SK-N-SH treated with all-trans-retinoic acid at 6 μM for 48 hours (cell line): ENCODE measurements around the gene PER1.

ENCODE experiments used
- ARNTL ChIP-seq: fragments of 450-650 bp; formaldehyde crosslinking; IDR thresholded peaks from 2 replicates; pipeline ENCODE4 v1.5.0; 2020; ENCODE audit warnings: low read depth, mild to moderate bottlenecking, moderate library complexity, borderline replicate concordance
- CSRNP3 ChIP-seq: fragments of 250-450 bp; sonication (Bioruptor Pico); IDR thresholded peaks from 2 replicates; pipeline ENCODE4 v1.5.1; 2021; ENCODE audit warnings: mild to moderate bottlenecking, moderate library complexity
- ESRRG ChIP-seq: fragments of 250-450 bp; sonication (Bioruptor Pico); IDR thresholded peaks from 2 replicates; pipeline ENCODE4 v1.6.1; 2021; ENCODE audit warnings: mild to moderate bottlenecking
- GLIS3 ChIP-seq: fragments of 250-450 bp; sonication (Bioruptor Pico); IDR thresholded peaks from 2 replicates; pipeline ENCODE4 v1.5.0; 2020; ENCODE audit warnings: mild to moderate bottlenecking, moderate library complexity
- PATZ1 ChIP-seq: fragments of 250-450 bp; sonication (Bioruptor Pico); IDR thresholded peaks from 2 replicates; pipeline ENCODE4 v1.8.0; 2020; ENCODE audit warnings: mild to moderate bottlenecking, moderate library complexity, borderline replicate concordance
- TCF4 ChIP-seq: fragments of 250-450 bp; sonication (Bioruptor Pico); IDR thresholded peaks from 2 replicates; pipeline ENCODE4 v1.8.0; 2021; ENCODE audit warnings: mild to moderate bottlenecking, moderate library complexity, borderline replicate concordance
- ZC3H10 ChIP-seq: fragments of 250-450 bp; sonication (Bioruptor Pico); IDR thresholded peaks from 2 replicates; pipeline ENCODE4 v1.5.1; 2021; ENCODE audit warnings: mild to moderate bottlenecking, moderate library complexity
- ZFP30 ChIP-seq: fragments of 450-650 bp; formaldehyde crosslinking; IDR thresholded peaks from 2 replicates; pipeline ENCODE4 v1.5.0; 2022; ENCODE audit warnings: mild to moderate bottlenecking, moderate library complexity
- ZNF70 ChIP-seq: fragments of 450-650 bp; formaldehyde crosslinking; IDR thresholded peaks from 2 replicates; pipeline ENCODE4 v1.5.0; 2020; ENCODE audit warnings: mild to moderate bottlenecking, moderate library complexity
- ZNF8 ChIP-seq: fragments of 450-650 bp; formaldehyde crosslinking; IDR thresholded peaks from 2 replicates; pipeline ENCODE4 v1.5.0; 2020; ENCODE audit warnings: mild to moderate bottlenecking, moderate library complexity
- TF ChIP-seq, protein P1 (sequence below): fragments of 250-450 bp; sonication (Bioruptor Pico); IDR thresholded peaks from 2 replicates; pipeline ENCODE4 v1.5.0; 2020; ENCODE audit warnings: mild to moderate bottlenecking, moderate library complexity
- TF ChIP-seq, protein P2 (sequence below): fragments of 250-450 bp; sonication (Bioruptor Pico); IDR thresholded peaks from 2 replicates; pipeline ENCODE4 v1.8.0; 2021; ENCODE audit warnings: low read depth, mild to moderate bottlenecking, moderate library complexity, borderline replicate concordance

- TF ChIP-seq ESRRG (no peak), GLIS3 (CRISPR knock-in tag) (no peak), ARNTL (no peak), PATZ1 (CRISPR knock-in tag) (no peak), ZFP30 (no peak), TCF4 (no peak), ZC3H10 (CRISPR knock-in tag) (no peak), ZNF70 (CRISPR knock-in tag) (no peak), ZNF8 (CRISPR knock-in tag) (no peak), CSRNP3 (CRISPR knock-in tag) (no peak)
- TF ChIP-seq, protein P1, sequence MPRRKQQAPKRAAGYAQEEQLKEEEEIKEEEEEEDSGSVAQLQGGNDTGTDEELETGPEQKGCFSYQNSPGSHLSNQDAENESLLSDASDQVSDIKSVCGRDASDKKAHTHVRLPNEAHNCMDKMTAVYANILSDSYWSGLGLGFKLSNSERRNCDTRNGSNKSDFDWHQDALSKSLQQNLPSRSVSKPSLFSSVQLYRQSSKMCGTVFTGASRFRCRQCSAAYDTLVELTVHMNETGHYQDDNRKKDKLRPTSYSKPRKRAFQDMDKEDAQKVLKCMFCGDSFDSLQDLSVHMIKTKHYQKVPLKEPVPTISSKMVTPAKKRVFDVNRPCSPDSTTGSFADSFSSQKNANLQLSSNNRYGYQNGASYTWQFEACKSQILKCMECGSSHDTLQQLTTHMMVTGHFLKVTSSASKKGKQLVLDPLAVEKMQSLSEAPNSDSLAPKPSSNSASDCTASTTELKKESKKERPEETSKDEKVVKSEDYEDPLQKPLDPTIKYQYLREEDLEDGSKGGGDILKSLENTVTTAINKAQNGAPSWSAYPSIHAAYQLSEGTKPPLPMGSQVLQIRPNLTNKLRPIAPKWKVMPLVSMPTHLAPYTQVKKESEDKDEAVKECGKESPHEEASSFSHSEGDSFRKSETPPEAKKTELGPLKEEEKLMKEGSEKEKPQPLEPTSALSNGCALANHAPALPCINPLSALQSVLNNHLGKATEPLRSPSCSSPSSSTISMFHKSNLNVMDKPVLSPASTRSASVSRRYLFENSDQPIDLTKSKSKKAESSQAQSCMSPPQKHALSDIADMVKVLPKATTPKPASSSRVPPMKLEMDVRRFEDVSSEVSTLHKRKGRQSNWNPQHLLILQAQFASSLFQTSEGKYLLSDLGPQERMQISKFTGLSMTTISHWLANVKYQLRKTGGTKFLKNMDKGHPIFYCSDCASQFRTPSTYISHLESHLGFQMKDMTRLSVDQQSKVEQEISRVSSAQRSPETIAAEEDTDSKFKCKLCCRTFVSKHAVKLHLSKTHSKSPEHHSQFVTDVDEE (CRISPR knock-in tag): no peak
- TF ChIP-seq, protein P2, sequence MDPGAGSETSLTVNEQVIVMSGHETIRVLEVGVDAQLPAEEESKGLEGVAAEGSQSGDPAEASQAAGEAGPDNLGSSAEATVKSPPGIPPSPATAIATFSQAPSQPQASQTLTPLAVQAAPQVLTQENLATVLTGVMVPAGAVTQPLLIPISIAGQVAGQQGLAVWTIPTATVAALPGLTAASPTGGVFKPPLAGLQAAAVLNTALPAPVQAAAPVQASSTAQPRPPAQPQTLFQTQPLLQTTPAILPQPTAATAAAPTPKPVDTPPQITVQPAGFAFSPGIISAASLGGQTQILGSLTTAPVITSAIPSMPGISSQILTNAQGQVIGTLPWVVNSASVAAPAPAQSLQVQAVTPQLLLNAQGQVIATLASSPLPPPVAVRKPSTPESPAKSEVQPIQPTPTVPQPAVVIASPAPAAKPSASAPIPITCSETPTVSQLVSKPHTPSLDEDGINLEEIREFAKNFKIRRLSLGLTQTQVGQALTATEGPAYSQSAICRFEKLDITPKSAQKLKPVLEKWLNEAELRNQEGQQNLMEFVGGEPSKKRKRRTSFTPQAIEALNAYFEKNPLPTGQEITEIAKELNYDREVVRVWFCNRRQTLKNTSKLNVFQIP (CRISPR knock-in tag): no peak
Measured at GRCh38 chr17:8155231-8155995, 3.2 kb upstream of the PER1 start.
